Measurements from ENCODE around the gene OR10K2. TPM values are rescaled to one million over a fixed set of nuclear protein-coding genes. Genes with fewer than 3 reads are reported as not detected.

OR10K2 gene, protein sequence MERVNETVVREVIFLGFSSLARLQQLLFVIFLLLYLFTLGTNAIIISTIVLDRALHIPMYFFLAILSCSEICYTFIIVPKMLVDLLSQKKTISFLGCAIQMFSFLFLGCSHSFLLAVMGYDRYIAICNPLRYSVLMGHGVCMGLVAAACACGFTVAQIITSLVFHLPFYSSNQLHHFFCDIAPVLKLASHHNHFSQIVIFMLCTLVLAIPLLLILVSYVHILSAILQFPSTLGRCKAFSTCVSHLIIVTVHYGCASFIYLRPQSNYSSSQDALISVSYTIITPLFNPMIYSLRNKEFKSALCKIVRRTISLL
- not detected for total RNA-seq
- polyA plus RNA-seq (2013, experiment 1 of 2): not detected
- polyA plus RNA-seq (2013, experiment 2 of 2): not detected
- total RNA-seq: 0 to 0.09 (median 0) reads per million in 172 experiments

DNA sequence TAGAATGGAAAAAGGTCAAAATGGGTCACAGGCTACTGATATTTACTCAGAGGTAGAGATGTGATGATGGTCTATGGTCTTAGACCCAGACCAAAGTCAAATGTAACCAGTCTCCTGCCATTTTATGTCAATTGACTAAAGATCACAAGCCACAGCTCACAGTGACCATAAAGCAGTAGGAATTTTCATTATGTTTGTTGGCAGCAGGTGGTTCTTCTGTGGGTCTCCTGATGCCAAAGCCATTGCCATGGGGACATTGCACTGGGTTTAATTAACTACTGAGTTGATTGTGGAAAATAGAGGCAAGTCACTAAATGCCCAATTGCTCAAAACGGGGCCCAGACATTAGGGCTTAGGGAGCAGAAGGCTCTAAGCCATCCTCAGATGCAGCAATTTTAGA lies at the start of gene OR10K2:
OR10K2 (minus strand) TSS at position 101 of the 400 bp plus-strand sequence. CDS start 5,371 bp downstream, outside the sequence.
- Mint-ChIP-seq H3K4me3 (no peak within 1 kb of the TSS), H3K9me3 (peaks cover 8% of the 10 kb centered on the region), H3K27ac (no peak within 1 kb of the TSS), H3K27me3 (peaks cover 18% of the 10 kb centered on the region), H3K36me3 (ENCODE audit: low read depth) (no peaks in the 10 kb centered on the region), H3K4me1 (ENCODE audit: low read depth) (no peaks in the 10 kb centered on the region)
- DNase-seq (no peak), ATAC-seq (ENCODE audit: poor library complexity) (no peak)
- intact Hi-C loops (cut with DNase I, micrococcal nuclease): no loop called here
- CTCF ChIA-PET: no interaction called here
- Histone ChIP-seq H3K36me3 (ENCODE audit: insufficient read depth, low read length) (no peaks in the 10 kb centered on the region), H3K9me3 (ENCODE audit: control insufficient read depth in 1 of 2, insufficient read depth in 1 of 2, low read length in 2 of 2) (no peaks in the 10 kb centered on the region), H3K27ac (ENCODE audit: low read depth in 1 of 2, low read length in 2 of 2) (no peak within 1 kb of the TSS), H3K4me3 (ENCODE audit: low read length) (no peak within 1 kb of the TSS), H3K27me3 (ENCODE audit: control insufficient read depth in 1 of 2, insufficient read depth in 2 of 2, low read length in 2 of 2) (no peaks in the 10 kb centered on the region), H3K4me1 (ENCODE audit: insufficient read depth, low read length) (no peaks in the 10 kb centered on the region)
- TF ChIP-seq, protein P1, sequence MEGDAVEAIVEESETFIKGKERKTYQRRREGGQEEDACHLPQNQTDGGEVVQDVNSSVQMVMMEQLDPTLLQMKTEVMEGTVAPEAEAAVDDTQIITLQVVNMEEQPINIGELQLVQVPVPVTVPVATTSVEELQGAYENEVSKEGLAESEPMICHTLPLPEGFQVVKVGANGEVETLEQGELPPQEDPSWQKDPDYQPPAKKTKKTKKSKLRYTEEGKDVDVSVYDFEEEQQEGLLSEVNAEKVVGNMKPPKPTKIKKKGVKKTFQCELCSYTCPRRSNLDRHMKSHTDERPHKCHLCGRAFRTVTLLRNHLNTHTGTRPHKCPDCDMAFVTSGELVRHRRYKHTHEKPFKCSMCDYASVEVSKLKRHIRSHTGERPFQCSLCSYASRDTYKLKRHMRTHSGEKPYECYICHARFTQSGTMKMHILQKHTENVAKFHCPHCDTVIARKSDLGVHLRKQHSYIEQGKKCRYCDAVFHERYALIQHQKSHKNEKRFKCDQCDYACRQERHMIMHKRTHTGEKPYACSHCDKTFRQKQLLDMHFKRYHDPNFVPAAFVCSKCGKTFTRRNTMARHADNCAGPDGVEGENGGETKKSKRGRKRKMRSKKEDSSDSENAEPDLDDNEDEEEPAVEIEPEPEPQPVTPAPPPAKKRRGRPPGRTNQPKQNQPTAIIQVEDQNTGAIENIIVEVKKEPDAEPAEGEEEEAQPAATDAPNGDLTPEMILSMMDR (IDR thresholded peaks at IDR 0.05): no peak
- POLR2A ChIA-PET: no interaction called here

DNA sequence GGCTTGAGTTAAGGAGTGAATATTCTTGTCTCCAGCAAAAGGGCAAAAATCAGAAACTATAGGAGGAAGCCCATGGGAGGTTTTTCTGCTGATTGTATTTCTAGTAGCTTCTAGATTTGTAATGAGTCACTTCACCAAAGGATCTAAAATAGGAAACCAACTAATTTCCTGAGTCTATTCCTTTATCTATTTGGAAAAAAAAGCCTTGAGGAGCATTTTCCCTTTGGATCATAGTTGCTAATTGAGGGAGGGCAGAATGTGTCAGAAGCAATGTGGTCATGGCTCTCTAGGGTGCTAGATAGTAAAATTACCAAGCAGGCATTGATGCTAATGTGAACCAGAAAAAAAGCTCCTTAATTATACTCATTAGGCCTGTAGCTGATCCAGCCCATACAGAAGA lies 45.9 kb upstream of the OR10K2 start, which contains the start of gene OR10R2:
OR10R2 (plus strand) TSS at position 301 of the 400 bp plus-strand sequence. CDS start 106 bp downstream, outside the sequence.
- no peak within 1 kb of the TSS for H3K27ac Mint-ChIP-seq
- TF ChIP-seq, protein P1 (IDR thresholded peaks at IDR 0.05): no peak
- H3K36me3 ChIP-seq (ENCODE audit: insufficient read depth, low read length): no peaks in the 10 kb centered on the region
- no peaks in the 10 kb centered on the region for H3K9me3 Mint-ChIP-seq
- DNase-seq (no peak), ATAC-seq (ENCODE audit: poor library complexity) (no peak)
- no peak within 1 kb of the TSS for H3K4me3 ChIP-seq (ENCODE audit: low read length)
- H3K4me1 Mint-ChIP-seq (ENCODE audit: low read depth): no peaks in the 10 kb centered on the region
- ChIA-PET CTCF (no interaction called here), POLR2A (no interaction called here)
- H3K27me3 Mint-ChIP-seq: peaks cover 8% of the 10 kb centered on the region
- no peak within 1 kb of the TSS for H3K4me3 Mint-ChIP-seq
- H3K27ac ChIP-seq (ENCODE audit: low read depth in 1 of 2, low read length in 2 of 2): no peak within 1 kb of the TSS
- no peaks in the 10 kb centered on the region for H3K36me3 Mint-ChIP-seq (ENCODE audit: low read depth)
- H3K27me3 ChIP-seq (ENCODE audit: control insufficient read depth in 1 of 2, insufficient read depth in 2 of 2, low read length in 2 of 2): peaks cover 0 to 3% of the 10 kb centered on the region in 2 experiments
- no peaks in the 10 kb centered on the region for H3K4me1 ChIP-seq (ENCODE audit: insufficient read depth, low read length)
- no peaks in the 10 kb centered on the region for H3K9me3 ChIP-seq (ENCODE audit: control insufficient read depth in 1 of 2, insufficient read depth in 1 of 2, low read length in 2 of 2)
- intact Hi-C loops (cut with DNase I, micrococcal nuclease): no loop called here

DNA sequence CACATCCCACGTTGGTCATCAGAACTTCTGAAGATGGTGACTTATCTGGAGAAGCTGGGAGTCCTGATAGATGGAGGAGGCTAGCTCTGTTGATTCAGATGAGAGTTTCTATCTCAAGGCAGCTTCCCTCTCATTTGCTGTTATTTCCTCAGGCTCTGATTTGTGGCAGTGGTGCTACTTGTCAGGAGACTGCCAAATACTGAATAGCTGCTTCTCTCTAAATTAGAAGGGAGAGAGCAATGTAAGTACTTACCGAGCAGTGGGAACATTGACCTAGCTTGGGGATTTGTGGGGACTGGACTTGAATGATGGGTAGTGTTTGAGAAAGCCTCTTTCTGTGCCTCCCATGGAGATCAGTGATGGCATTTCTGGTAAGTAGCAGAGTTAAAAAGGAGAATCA lies 35.5 kb upstream of the OR10K2 start, which contains the start of gene OR10K1:
OR10K1 (plus strand) TSS at position 301 of the 400 bp plus-strand sequence. CDS start 3,728 bp downstream, outside the sequence.
- H3K4me3 ChIP-seq (ENCODE audit: low read length): no peak within 1 kb of the TSS
- H3K27ac ChIP-seq (ENCODE audit: low read depth in 1 of 2, low read length in 2 of 2): no peak within 1 kb of the TSS
- H3K4me1 ChIP-seq (ENCODE audit: insufficient read depth, low read length): no peaks in the 10 kb centered on the region
- CTCF ChIA-PET: no interaction called here
- H3K4me3 Mint-ChIP-seq: no peak within 1 kb of the TSS
- ATAC-seq (ENCODE audit: poor library complexity) (no peak), DNase-seq (no peak)
- H3K27me3 Mint-ChIP-seq: no peaks in the 10 kb centered on the region
- no peak within 1 kb of the TSS for H3K27ac Mint-ChIP-seq
- peaks cover 0 to 6% of the 10 kb centered on the region in 2 experiments for H3K27me3 ChIP-seq (ENCODE audit: control insufficient read depth in 1 of 2, insufficient read depth in 2 of 2, low read length in 2 of 2)
- H3K4me1 Mint-ChIP-seq (ENCODE audit: low read depth): no peaks in the 10 kb centered on the region
- no peaks in the 10 kb centered on the region for H3K36me3 Mint-ChIP-seq (ENCODE audit: low read depth)
- H3K9me3 Mint-ChIP-seq: no peaks in the 10 kb centered on the region
- no peaks in the 10 kb centered on the region for H3K36me3 ChIP-seq (ENCODE audit: insufficient read depth, low read length)
- intact Hi-C loops (cut with DNase I, micrococcal nuclease): no loop called here
- no peaks in the 10 kb centered on the region for H3K9me3 ChIP-seq (ENCODE audit: control insufficient read depth in 1 of 2, insufficient read depth in 1 of 2, low read length in 2 of 2)
- TF ChIP-seq, protein P1 (IDR thresholded peaks at IDR 0.05): no peak
- POLR2A ChIA-PET: no interaction called here
